GM12875 (cell line): ENCODE measurements around the gene KMT5C.

Experiments used
- H3K4me3 ChIP-seq: one replicate; pipeline ENCODE4 v1.5.1; 2011; ENCODE audit warnings: low read depth, low read length, control low read depth
- CTCF ChIP-seq: IDR thresholded peaks from 2 replicates; pipeline ENCODE4 v1.5.1; 2011; ENCODE audit warnings: low read depth, mild to moderate bottlenecking, control low read depth, inconsistent platforms, low read length, moderate library complexity, borderline replicate concordance; ENCODE audit not compliant: insufficient read depth

Gene KMT5C

GRCh38 chr19:55355213-55355821 is 15.6 kb downstream of the KMT5C start:
- H3K4me3 ChIP-seq: no peak overlapping the region
- no peak for TF ChIP-seq CTCF

- TF ChIP-seq CTCF: no peak
- H3K4me3 ChIP-seq: no peak overlapping the region
Measured at GRCh38 chr19:55358493-55358892, 18.8 kb downstream of the KMT5C start.

- H3K4me3 ChIP-seq: no peak overlapping the region
- TF ChIP-seq CTCF: no peak
Measured at GRCh38 chr19:55358943-55359908, 19.6 kb downstream of the KMT5C start.

- H3K4me3 ChIP-seq: no peak overlapping the region
- TF ChIP-seq CTCF: no peak
Measured at GRCh38 chr19:55360902-55361301, 21.2 kb downstream of the KMT5C start.

GRCh38 chr19:55362174-55362989 is 22.7 kb downstream of the KMT5C start:
- H3K4me3 ChIP-seq: no peak overlapping the region
- TF ChIP-seq CTCF: no peak

GRCh38 chr19:55362990-55363716 is 23.5 kb downstream of the KMT5C start, which contains the start of gene GARIN5B:
Gene GARIN5B (minus strand): TSS chr19:55363260. CDS start chr19:55363066, 194 bp downstream.
- H3K4me3 ChIP-seq: no peak within 1 kb of the TSS
- TF ChIP-seq CTCF: no peak
